Activated CD4-positive, alpha-beta memory T cell treated with anti-CD3 and anti-CD28 coated beads for 36 hours (primary cell): ENCODE results near the gene DUSP5. TPM values are rescaled to one million over a fixed set of nuclear protein-coding genes. Genes with fewer than 3 reads are reported as not detected.
"Not testable (repeated sequence)": the region's sequence is repeated elsewhere in the genome, so short reads cannot be mapped to it uniquely, and the experiment has no call there.

Experiments used
- CTCF ChIA-PET: fragments of 350-600 bp; sonication (Branson Sonifier 250); formaldehyde crosslinking; loops from one replicate; lab custom pipeline; 2021; ENCODE audit warnings: antibody characterized with exemption, inconsistent platforms; lab: Charles Lee
- POLR2A ChIA-PET: fragments of 350-600 bp; sonication (Branson Sonifier 250); formaldehyde crosslinking; loops from one replicate; lab custom pipeline; 2021; ENCODE audit warnings: antibody characterized with exemption; lab: Charles Lee
- DNase-seq: peaks from one replicate; pipeline ENCODE4 v3.0.0-alpha.2; 2020
- H3K27ac Mint-ChIP-seq: one replicate; pipeline ENCODE4 v1.8.0; 2021; ENCODE audit warnings: mixed read lengths
- H3K27me3 Mint-ChIP-seq: one replicate; pipeline ENCODE4 v1.8.0; 2021; ENCODE audit warnings: mixed read lengths
- H3K36me3 Mint-ChIP-seq: one replicate; pipeline ENCODE4 v1.8.0; 2021; ENCODE audit warnings: mixed read lengths
- H3K4me1 Mint-ChIP-seq: one replicate; pipeline ENCODE4 v1.8.0; 2021; ENCODE audit warnings: low read depth, mixed read lengths
- H3K4me3 Mint-ChIP-seq: one replicate; pipeline ENCODE4 v1.8.0; 2021; ENCODE audit warnings: mild to moderate bottlenecking, mixed read lengths
- H3K9me3 Mint-ChIP-seq: one replicate; pipeline ENCODE4 v1.8.0; 2021; ENCODE audit warnings: mixed read lengths
- intact Hi-C: fragments of 100-400 bp; cut with micrococcal nuclease; formaldehyde crosslinking; loops from one replicate; pipeline ENCODE4 v1.15.1; 2023
- total RNA-seq, 2 experiments: library from RNA; stranded (reverse); gene quantifications; one replicate each; pipeline ENCODE4 v1.2.3, GENCODE V29; 2021

Gene DUSP5
- total RNA-seq, 2 experiments from 2014 or later: 171 to 176 TPM

GRCh38 chr10:110461530-110461929, 36.2 kb upstream of the DUSP5 start:
- H3K27me3 Mint-ChIP-seq: no peaks in the 10 kb centered on the region
- ChIA-PET CTCF (no interaction called here), POLR2A (no interaction called here)
- intact Hi-C loops: no loop called here
- DNase-seq: no peak
- H3K4me3 Mint-ChIP-seq: no peak overlapping the region
- H3K36me3 Mint-ChIP-seq: no peaks in the 10 kb centered on the region
- H3K27ac Mint-ChIP-seq: no peak overlapping the region
- H3K9me3 Mint-ChIP-seq: no peaks in the 10 kb centered on the region
- peaks cover 47% of the 10 kb centered on the region for H3K4me1 Mint-ChIP-seq

- Mint-ChIP-seq H3K27ac (no peak overlapping the region), H3K36me3 (no peaks in the 10 kb centered on the region), H3K4me1 (peaks cover 42% of the 10 kb centered on the region), H3K27me3 (no peaks in the 10 kb centered on the region), H3K4me3 (no peak overlapping the region), H3K9me3 (no peaks in the 10 kb centered on the region)
- DNase-seq: no peak
- CTCF ChIA-PET: no interaction called here
- intact Hi-C loops: no loop called here
- POLR2A ChIA-PET: no interaction called here
Observed at GRCh38 chr10:110462166-110463095, 35.3 kb upstream of the DUSP5 start.

GRCh38 chr10:110468258-110468657, 29.4 kb upstream of the DUSP5 start:
- not testable (repeated sequence) for H3K4me3 Mint-ChIP-seq

GRCh38 chr10:110470541-110470940, 27.2 kb upstream of the DUSP5 start:
- DNase-seq, H3K27ac Mint-ChIP-seq, H3K9me3 Mint-ChIP-seq, H3K27me3 Mint-ChIP-seq, H3K36me3 Mint-ChIP-seq, H3K4me3 Mint-ChIP-seq, CTCF ChIA-PET, H3K4me1 Mint-ChIP-seq, intact Hi-C loops: not testable (repeated sequence)
- POLR2A ChIA-PET: interaction anchor here (0.9 kb wide), 1 partner anchor 25 kb away, joined by 3 read pairs; no protein-coding TSS in a partner anchor

More at GRCh38 chr10:110468258-110468657, 29.4 kb upstream of the DUSP5 start:
- H3K36me3 Mint-ChIP-seq, POLR2A ChIA-PET, H3K9me3 Mint-ChIP-seq, DNase-seq, H3K27me3 Mint-ChIP-seq, intact Hi-C loops, CTCF ChIA-PET, H3K27ac Mint-ChIP-seq, H3K4me1 Mint-ChIP-seq: not testable (repeated sequence)

GRCh38 chr10:110471566-110472139, 26.1 kb upstream of the DUSP5 start:
- H3K4me3 Mint-ChIP-seq: no peak overlapping the region
- H3K27ac Mint-ChIP-seq: no peak overlapping the region
- ChIA-PET CTCF (no interaction called here), POLR2A (interaction anchor here (0.9 kb wide), 1 partner anchor 24 kb away, joined by 3 read pairs; no protein-coding TSS in a partner anchor)
- H3K4me1 Mint-ChIP-seq: no peaks in the 10 kb centered on the region
- H3K9me3 Mint-ChIP-seq: peaks cover 2% of the 10 kb centered on the region
- DNase-seq: no peak
- peaks cover 3% of the 10 kb centered on the region for H3K36me3 Mint-ChIP-seq
- intact Hi-C loops: no loop called here
- no peaks in the 10 kb centered on the region for H3K27me3 Mint-ChIP-seq

GRCh38 chr10:110474017-110474416, 23.7 kb upstream of the DUSP5 start:
- POLR2A ChIA-PET: no interaction called here
- intact Hi-C loops: no loop called here

GRCh38 chr10:110474826-110475225, 22.9 kb upstream of the DUSP5 start:
- Mint-ChIP-seq H3K27me3 (no peaks in the 10 kb centered on the region), H3K4me3 (no peak overlapping the region), H3K4me1 (no peaks in the 10 kb centered on the region), H3K9me3 (no peaks in the 10 kb centered on the region), H3K27ac (no peak overlapping the region), H3K36me3 (no peaks in the 10 kb centered on the region)
- DNase-seq: no peak
- ChIA-PET POLR2A (no interaction called here), CTCF (no interaction called here)
- intact Hi-C loops: no loop called here

More at GRCh38 chr10:110474017-110474416, 23.7 kb upstream of the DUSP5 start:
- CTCF ChIA-PET: no interaction called here
- Mint-ChIP-seq H3K27me3 (no peaks in the 10 kb centered on the region), H3K4me3 (no peak overlapping the region), H3K9me3 (peaks cover 2% of the 10 kb centered on the region), H3K4me1 (no peaks in the 10 kb centered on the region), H3K27ac (no peak overlapping the region), H3K36me3 (peaks cover 3% of the 10 kb centered on the region)
- DNase-seq: no peak

- CTCF ChIA-PET: no interaction called here
- Mint-ChIP-seq H3K9me3 (no peaks in the 10 kb centered on the region), H3K27me3 (no peaks in the 10 kb centered on the region), H3K4me3 (no peak overlapping the region), H3K27ac (no peak overlapping the region), H3K36me3 (no peaks in the 10 kb centered on the region), H3K4me1 (no peaks in the 10 kb centered on the region)
- DNase-seq: no peak
- intact Hi-C loops: no loop called here
- POLR2A ChIA-PET: no interaction called here
Observed at GRCh38 chr10:110475722-110476515, 21.8 kb upstream of the DUSP5 start.

GRCh38 chr10:110479710-110480109, 18.0 kb upstream of the DUSP5 start:
- Mint-ChIP-seq H3K4me3 (no peak overlapping the region), H3K4me1 (no peaks in the 10 kb centered on the region), H3K27me3 (no peaks in the 10 kb centered on the region), H3K36me3 (no peaks in the 10 kb centered on the region), H3K9me3 (no peaks in the 10 kb centered on the region), H3K27ac (no peak overlapping the region)
- POLR2A ChIA-PET: interaction anchor here (1.1 kb wide), 1 partner anchor 12 kb away, joined by 3 read pairs; no protein-coding TSS in a partner anchor
- intact Hi-C loops: no loop called here
- CTCF ChIA-PET: interaction anchor here (1.9 kb wide), 1 partner anchor 125 kb away, joined by 5 read pairs; no protein-coding TSS in a partner anchor
- no peak for DNase-seq

GRCh38 chr10:110480387-110480786, 17.3 kb upstream of the DUSP5 start:
- H3K9me3 Mint-ChIP-seq: no peaks in the 10 kb centered on the region
- intact Hi-C loops: no loop called here

GRCh38 chr10:110481919-110482318, 15.8 kb upstream of the DUSP5 start:
- H3K4me3 Mint-ChIP-seq: no peak overlapping the region
- no peaks in the 10 kb centered on the region for H3K36me3 Mint-ChIP-seq
- no peak for DNase-seq
- ChIA-PET CTCF (no interaction called here), POLR2A (no interaction called here)
- intact Hi-C loops: no loop called here
- peaks cover 3% of the 10 kb centered on the region for H3K4me1 Mint-ChIP-seq
- H3K27me3 Mint-ChIP-seq: no peaks in the 10 kb centered on the region
- H3K9me3 Mint-ChIP-seq: no peaks in the 10 kb centered on the region
- H3K27ac Mint-ChIP-seq: no peak overlapping the region

More at GRCh38 chr10:110480387-110480786, 17.3 kb upstream of the DUSP5 start:
- Mint-ChIP-seq H3K4me3 (no peak overlapping the region), H3K27me3 (no peaks in the 10 kb centered on the region), H3K4me1 (no peaks in the 10 kb centered on the region), H3K36me3 (no peaks in the 10 kb centered on the region), H3K27ac (no peak overlapping the region)
- POLR2A ChIA-PET: no interaction called here
- no peak for DNase-seq
- CTCF ChIA-PET: no interaction called here

- Mint-ChIP-seq H3K9me3 (no peaks in the 10 kb centered on the region), H3K27ac (no peak overlapping the region), H3K27me3 (no peaks in the 10 kb centered on the region), H3K36me3 (no peaks in the 10 kb centered on the region), H3K4me3 (no peak overlapping the region), H3K4me1 (peaks cover 15% of the 10 kb centered on the region)
- ChIA-PET POLR2A (interaction anchor here (0.6 kb wide), 1 partner anchor 173 kb away, joined by 4 read pairs; no protein-coding TSS in a partner anchor), CTCF (interaction anchor here (1.0 to 1.6 kb wide), 3 partner anchors 8 to 128 kb away, joined by 3 to 5 read pairs (median 4); no protein-coding TSS in a partner anchor)
- intact Hi-C loops: no loop called here
- DNase-seq: no peak
Observed at GRCh38 chr10:110483633-110484032, 14.1 kb upstream of the DUSP5 start.
